NCI-H526 (cell line): Measurements from ENCODE around the gene NTHL1.

Source experiments
- DNase-seq, 2 experiments: peaks; one replicate each; lab custom pipeline; 2025; lab: John Stamatoyannopoulos, UW

The NTHL1 gene

DNA sequence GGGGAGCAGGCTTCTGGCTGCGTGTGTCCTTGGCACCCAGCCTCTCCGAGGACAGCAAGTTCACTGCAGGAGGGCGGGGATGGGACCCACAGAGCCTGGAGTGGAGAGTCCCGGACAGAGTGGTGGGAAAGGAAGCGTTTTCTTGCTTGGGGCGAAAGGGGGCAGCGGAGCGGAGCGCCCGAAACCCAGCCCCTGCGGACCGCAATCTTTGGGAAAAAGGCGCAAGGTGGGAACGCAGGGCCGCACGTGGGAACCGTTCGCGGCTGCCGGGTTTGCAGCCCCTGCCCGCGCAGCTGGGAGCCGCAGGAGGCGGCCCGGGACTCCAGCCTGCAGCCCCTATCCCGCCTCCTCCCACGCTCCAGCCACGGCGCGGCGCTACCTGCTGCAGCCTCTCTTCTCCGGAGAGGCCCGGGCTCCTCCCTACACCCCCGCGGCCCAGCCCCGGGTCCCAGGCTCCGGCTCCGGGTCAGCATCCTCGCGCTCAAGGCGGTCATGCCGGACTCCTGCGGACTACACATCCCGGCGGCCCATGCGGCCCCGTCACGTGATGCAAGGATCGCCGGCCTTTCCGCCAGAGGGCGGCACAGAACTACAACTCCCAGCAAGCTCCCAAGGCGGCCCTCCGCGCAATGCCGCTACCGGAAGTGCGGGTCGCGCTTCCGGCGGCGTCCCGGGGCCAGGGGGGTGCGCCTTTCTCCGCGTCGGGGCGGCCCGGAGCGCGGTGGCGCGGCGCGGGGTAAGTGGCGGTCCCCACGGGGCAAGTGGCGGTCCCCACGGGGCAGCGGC lies at the start of gene NTHL1, which contains the start of gene TSC2:
TSS of gene NTHL1 (minus strand) at position 505 of the 786 bp plus-strand sequence. CDS start at position 494, 11 bp downstream.
TSS of gene TSC2 (plus strand) at position 656 of the 786 bp plus-strand sequence. CDS start 631 bp downstream, outside the sequence.
- DNase-seq = peak; percentile 64 to 94

DNA sequence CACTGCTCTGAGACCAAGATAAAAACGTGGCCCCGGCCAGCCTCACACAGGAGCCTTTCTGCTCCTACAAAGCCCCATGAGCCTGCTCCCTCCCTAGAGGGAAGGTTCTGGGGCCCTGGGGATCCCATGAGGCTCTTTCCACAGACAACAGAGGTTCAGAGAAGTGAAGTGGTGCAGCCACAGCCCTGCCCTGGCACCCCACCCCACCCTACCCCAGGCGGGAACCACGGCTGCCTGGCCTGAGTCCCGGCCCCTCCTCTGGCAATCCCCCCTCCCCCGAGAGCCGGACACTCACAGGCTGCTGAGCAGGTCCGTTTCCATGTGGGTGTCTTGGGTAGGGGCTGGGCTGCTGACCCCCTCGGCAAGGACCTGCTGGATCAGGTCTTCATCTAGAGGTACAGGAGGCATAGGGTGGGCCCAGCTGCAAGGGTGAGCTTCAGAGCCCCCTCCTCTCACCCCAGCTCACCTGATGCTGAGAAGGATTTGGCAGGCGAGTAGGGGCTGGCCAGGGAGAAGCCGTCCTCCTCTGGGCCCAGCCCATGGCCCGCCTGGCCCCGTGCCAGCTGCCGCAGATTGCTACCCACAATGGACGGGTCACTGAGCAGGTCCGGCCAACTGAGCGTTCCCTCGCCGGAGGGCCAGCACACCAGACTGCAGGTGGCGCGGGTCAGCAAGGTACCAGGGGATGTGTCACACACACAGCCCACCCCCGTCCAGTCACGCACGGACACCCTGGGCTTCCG lies 49.4 kb upstream of the NTHL1 start:
- DNase-seq = no peak

DNA sequence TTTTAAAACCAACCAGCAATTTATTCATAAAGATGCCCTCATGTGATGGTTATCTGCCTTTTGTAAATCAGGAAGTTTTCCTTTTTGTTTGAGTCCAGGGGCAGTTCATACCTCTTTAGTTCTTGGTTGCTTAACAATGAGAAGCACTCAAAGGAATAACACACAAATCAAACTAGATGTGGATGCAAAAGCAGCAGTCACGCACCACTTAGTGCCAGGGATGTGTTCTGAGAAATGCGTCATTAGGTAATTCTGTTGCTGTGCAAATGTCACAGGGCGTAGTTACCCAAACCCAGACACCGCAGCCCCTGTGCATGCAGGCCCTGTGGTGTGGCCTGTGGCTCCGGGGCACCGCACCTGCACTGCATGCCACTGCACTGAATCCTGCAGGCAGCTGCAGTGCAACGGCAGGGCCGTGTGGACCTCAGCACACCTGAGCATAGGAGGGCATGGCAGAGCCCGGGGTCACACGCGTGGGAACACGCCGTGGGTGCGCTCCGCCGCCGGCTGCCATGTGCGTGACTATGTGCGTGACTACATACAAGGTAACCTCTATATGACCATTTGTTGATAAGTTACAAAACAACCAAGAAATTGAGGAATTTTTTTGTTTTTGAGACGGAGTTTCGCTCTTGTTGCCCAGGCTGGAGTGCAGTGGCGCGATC lies 48.4 kb upstream of the NTHL1 start:
- no peak for DNase-seq

DNA sequence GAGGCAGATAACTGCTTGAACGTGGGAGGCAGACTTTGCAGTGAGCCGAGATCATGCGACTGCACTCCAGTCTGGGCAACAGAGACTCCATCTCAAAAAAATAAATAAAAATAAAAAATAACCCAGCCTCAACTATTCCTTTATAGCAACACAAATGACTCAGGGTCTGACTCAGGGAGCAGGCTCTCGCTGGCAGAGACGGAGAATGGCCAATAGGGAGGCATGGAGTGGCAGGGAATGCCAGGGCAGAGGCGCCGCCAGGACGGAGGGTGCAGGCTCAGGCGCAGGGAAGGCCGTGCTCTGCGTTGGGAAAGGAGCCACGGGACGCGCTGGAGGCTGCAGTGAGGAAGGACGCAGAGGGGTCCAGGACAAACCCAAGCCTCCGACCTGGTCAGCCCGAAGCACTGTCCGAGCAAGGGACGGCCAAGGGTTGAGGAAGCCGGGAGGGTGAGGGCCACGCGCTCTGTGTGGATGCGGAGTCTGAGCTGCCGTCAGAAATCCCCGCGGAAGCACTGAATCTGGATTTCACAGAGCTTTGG lies 47.8 kb upstream of the NTHL1 start:
- no peak for DNase-seq

DNA sequence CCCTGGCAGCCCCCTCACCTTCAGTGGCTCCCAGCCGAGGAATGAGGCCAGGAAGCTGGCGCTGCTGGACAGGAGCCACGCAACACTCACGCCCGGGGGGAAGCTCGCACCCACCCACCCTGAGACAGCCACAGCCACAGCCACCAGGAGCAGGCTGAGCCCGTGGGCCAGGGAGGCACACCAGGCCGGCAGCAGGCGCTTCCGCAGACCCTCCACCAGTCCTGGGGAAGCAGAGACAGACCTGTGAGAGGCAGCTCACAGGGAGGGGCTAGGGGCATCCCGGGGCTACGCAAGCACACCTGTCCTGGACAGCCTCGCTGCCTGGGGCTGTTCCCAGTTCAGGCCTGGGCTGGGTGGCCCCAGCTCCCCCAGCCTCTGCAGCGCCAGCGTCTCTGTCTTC lies 46.2 kb upstream of the NTHL1 start:
- no peak for DNase-seq

DNA sequence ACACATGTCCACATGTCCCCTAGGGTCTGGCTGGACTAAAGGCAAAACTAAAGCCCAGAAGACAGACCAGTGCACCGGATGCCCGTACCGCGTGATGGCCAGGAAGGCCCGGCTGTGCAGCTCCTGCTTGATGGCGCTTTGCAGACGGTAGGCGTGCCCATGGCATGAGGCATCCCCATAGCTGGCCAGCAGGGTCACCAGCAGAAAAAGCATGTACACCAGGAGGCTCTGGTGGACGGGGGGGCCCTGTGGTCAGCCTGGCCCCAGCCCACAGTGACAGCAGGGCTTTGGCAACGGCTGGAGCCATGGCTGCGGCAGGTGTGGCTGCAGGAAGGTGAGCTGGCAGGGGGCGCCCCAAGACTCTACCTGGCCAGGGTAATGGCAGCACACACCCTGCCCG lies 45.2 kb upstream of the NTHL1 start:
- DNase-seq = no peak

DNA sequence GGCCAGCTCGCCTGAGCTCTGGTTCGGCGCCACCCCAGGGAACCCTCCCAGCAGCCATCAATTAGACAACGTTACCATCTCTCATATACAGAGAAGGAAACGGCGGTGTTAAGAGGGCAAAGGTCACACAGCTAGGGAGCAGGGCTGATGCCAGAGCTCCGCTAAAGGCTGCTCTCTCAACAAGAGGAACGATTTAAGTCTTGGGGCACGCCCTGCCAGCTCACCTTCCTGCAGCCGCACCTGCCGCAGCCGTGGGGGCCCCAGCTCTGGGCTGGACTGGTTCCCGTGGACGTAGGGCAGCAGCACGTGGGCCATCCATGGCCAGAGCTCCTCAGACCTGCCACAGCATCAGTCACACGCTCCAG lies 44.6 kb upstream of the NTHL1 start:
- no peak for DNase-seq

DNA sequence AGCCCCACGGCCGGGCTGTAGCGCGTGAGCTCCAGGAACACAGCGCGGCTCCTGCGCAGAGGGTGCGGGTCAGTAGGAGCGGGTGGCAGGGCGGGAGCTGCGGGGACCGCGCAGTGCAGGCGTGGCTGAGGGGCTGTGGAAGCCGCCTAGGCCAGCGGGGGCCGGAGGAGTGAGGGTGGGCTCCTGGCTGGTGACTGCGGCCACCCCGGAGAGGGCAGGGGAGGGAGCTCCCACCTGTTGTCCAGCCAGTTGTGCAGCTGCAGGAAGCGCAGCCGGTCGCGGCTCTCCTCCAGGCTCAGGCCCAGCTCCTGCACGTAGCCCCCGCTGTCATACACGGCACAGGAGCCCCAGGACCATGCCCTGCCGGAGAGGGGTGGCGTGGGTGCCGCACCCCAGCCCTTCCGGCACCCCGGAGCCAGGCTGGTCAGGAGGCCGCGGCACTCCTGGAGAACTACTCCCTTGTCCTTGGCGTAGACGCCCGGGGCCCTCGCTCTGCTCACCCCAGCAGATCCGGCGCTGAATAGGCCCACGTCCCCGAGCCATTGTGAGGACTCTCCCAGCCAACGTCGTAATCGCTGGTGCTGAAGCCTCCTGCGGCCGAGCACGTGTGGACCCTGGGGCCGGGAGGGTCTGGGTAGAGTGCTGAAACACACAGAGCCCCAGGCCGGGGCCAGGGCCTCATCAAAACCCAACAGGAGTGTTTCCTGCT lies 44.1 kb upstream of the NTHL1 start:
- no peak for DNase-seq

DNA sequence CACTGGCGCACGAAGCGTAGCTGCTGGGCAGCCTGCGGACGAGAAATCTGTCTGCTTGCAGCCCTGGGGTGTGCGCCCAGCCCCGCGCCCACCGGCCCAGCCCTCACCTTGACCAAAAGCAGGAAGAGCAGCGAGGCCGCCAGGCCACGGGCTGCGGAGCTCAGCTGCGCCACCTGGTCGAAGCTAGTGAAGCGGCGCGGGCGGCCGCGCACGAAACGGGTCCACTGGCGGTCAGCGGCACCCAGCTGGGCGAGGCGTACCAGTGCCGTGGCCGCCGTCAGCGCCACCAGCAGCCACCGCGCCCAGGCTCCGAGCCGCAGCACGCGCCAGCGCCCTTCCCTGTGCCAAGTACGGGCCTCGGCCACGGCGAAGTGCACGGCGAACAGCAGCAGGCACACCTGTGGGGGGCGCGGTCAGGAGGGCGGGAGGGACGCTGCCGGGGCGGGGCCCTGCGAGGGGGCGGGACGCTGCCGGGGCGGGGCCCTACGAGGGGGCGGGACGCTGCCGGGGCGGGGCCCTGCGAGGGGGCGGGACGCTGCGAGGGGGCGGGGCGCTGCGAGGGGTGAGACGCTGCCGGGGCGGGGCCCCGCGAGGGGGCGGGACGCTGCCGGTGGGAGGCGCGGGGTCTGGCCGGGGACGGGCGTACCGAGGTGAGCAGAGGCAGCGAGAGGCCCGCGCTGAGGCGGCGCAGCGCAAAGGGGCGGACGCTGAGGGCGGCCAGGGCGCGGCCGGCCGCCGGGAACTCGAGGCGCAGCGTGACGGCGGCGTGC lies 43.3 kb upstream of the NTHL1 start:
- DNase-seq = peak; percentile 27 to 96

DNA sequence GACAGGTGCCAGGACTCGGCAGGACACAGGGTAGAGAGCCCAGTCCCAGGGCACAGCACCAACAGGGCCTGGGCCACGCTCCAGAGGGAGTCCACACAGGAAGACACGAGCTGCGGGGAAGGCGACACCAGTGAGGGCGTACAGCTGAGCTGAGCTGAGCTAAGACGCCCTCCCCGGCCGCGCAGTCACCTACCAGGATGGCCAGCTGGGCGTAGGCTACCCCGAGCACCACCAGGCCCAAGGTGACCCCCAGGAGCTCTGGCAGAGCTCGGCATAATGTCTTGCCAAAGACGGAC lies 42.8 kb upstream of the NTHL1 start:
- no peak for DNase-seq

DNA sequence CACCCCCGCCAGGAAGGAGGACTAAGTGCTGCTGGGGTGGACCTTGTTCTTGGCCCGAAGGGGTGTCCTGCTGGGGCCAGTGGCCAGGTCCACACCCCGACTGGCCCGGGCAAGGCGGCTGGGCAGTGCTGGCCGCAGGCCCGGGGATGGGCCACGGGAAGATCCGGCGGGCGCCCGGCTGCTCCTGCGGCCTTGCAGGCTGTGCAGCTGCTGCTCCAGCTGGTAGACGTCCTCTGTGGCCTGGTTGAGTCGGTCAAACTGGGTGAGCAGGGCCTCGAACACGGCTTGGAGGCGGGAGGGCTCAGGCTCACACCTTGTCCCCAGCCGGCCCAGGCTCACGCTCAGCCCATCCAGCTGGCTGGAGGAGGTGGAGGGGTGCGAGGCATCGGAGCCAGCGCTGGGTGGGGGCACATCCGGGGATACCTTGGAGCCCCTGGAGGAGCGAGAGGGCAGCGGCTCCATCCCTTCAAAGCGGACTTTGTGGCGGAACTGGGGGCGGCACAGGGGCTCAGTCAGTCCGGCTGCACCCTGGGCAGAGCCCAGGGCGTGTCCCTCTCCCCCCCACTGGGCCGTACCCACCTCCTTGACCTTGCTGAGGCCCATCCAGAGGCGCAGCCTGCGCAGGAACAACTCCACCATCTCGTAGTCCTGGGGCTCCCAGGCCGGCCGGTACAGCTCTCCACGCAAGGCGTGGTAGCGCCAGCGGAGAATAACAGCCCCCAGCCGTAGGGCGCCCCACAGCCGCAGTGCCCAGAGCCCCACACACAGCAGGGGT lies 42.3 kb upstream of the NTHL1 start:
- no peak for DNase-seq

DNA sequence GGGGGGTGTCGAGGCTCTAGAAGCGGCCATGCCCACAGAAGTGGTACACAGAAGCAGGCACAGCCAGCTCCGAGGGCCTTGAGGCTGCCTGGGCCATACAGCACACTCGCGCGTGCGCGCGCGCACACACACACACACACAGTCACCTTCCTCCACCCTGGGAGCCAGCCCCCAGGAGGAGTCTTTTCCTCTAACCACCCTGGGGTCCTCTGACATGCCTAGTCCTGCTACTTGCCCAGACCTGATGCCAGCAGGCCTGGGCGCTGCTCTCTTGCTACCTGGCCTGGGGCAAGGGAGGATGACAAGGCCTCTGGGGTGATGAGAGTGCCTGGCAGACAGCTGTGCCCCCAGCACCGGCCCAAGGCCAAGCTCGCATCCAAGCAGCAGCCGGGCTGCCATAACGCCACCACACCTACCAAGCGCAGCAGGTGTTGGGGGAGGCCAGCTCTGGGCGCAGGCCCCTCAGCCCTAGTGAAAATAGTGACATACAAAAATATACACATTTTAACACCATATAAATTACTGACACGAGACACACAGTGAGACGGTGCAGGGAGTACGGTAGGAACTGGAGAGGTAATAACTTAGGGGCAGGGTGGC lies 41.2 kb upstream of the NTHL1 start:
- DNase-seq = no peak

DNA sequence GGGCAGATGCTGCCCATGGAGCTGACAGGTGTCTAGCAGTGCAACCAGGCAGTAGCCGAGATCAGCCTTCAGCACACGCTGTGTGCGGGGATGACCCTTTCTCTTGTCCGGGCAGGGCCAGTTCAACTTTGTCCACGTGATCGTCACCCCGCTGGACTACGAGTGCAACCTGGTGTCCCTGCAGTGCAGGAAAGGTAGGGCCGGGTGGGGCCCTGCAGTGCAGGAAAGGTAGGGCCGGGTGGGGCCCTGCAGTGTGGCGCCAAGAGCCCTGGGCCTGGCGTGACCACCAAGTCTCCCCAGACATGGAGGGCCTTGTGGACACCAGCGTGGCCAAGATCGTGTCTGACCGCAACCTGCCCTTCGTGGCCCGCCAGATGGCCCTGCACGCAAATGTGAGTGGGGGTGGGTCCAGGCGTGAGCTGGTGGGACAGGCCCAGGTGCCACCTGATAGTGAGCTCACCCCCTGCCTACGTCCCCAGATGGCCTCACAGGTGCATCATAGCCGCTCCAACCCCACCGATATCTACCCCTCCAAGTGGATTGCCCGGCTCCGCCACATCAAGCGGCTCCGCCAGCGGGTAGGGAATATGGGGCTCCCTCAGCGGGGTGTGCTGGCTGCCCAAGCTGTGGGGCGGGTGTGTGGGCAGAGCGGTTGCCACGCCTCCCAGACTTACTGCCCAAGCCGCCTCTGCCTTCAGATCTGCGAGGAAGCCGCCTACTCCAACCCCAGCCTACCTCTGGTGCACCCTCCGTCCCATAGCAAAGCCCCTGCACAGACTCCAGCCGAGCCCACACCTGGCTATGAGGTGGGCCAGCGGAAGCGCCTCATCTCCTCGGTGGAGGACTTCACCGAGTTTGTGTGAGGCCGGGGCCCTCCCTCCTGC lies 40.4 kb upstream of the NTHL1 start:
- no peak for DNase-seq

DNA sequence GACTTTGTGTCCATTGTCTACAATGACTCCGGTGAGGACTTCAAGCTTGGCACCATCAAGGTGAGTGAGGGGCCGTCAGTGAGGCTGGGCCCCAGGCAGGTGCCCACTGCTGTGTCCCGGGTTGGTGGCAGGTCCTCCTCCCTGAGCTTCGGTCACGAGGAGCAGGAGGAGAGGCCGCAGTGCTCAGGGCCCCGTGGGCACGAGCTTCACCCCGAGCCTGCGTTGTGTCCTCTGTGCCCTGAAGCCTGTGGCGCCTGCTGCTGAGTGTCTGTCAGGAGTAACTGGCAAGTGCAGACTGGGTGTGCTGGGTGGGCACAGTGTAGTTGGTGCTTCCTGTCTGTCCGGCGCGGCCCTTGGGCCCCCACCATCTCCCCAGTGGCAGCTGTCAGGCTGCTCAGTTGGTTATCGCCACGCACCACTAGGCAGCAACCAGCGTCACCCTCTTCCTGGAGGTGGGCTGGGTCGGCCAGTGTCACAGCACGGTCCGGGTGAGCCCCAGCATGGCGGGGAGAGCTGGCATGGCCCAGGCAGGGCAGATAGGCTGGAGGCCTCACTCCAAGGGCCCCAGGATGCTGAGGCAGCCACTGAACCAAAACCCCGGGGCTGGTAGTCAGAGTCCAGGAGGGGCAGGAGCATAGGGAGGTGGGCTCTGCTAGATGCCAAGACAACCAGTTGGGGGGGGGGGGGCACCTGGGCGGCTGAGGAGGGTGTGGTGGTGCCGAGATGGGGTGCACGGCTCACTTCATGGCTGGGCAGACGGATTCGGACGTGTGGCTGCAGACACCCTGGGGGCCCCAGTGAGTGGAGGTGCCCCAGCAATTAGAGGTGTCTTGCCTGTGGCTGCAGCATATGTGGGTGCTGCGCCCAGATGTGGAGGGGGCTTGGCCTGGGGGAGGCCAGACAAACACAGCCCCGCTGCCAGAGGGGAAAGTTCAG lies 39.4 kb upstream of the NTHL1 start:
- no peak for DNase-seq

DNA sequence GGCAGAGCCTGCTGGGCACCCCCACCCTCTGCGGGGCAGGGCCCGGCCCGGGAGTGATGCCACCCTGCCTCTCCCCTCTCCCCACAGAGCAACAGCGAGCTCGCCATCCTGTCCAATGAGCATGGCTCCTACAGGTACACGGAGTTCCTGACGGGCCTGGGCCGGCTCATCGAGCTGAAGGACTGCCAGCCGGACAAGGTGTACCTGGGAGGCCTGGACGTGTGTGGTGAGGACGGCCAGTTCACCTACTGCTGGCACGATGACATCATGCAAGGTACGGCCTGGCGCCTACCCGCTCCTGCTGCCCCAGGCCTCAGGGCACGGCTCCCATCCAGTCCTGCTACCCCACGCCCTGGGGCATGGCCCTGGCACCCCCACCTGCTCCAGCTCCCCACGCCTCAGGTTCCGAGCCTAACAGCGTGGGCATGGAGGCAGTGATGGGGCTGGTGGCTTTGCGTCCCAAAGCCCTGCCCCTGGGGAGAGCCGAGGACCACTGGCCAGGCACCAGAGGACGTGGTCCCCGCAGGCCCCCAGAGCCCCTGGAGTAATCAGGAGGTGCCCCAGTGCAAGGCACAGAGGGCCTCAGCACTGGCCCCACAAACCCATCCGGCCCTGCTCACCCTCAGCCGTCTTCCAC lies 38.6 kb upstream of the NTHL1 start:
- no peak for DNase-seq

DNA sequence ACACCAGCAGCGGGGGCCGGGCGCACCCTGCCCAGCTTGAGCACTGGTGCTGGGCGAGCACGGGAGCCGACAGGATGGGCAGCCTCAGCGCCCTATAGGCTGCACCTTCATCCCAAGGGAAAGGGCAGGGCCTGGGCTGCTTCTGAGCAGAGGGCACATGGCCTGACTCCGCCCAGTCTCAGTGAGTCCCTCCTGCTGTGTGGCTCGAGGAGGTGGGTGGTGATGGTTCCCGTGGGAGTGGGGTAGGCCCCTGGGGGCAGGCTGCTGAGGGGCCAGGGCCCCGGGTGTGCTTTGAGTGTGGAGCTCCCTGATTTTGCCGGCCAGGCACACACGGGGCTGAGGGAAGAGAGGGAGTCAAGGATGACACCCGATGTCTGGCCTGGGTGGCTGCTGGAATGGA lies 38.0 kb upstream of the NTHL1 start:
- DNase-seq = peak in 1 of 2 experiments; percentile 31

DNA sequence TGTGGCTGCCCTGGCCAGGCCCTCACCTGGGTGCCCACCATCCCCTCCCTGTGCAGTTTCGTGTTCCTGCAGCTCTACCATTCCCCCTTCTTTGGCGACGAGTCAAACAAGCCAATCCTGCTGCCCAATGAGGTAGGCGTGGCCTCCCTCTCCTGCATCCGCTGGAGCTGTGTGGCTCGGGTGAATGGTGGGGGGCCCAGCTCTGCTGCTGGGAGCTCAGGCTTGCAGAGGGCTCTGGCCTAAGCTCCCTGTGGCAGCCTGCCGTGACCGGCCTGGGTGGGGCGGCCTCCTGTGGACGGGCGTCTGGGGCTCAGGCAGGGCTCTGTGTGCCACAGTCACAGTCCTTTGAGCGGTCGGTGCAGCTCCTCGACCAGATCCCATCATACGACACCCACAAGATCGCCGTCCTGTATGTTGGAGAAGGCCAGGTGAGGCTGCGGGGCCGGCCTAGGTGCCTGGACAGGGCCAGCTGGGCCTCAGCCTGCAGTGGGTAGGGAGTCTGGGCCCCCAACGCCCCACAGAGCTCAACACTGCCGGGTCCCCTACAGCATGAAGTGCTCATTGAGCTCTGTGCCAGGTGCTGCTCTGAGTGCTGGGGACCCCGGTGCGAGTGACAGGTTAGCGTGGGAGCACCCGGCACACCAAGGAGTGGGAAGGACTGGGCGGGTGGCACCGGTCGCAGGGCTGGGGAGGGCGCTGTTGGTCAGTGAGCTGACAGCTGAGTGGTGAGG lies 37.4 kb upstream of the NTHL1 start:
- no peak for DNase-seq
